Trophoblast cell (in vitro differentiated cells and primary cell): ENCODE results near the gene CDO1.

Source experiments
- DNase-seq, 2 donors: peaks; one replicate each; pipeline ENCODE4 v3.0.0-alpha.2; 2016
- H2AFZ ChIP-seq: 2 replicates; pipeline ENCODE4 v1.6.1; 2013; ENCODE audit warnings: low read length, moderate library complexity, mild to moderate bottlenecking; ENCODE audit not compliant: insufficient read depth, poor library complexity
- H2AK5ac ChIP-seq: 2 replicates; pipeline ENCODE4 v1.6.1; 2013; ENCODE audit warnings: mild to moderate bottlenecking, low read length
- H2BK120ac ChIP-seq: 2 replicates; pipeline ENCODE4 v1.6.1; 2013; ENCODE audit warnings: low read length, mild to moderate bottlenecking, moderate library complexity; ENCODE audit not compliant: insufficient read depth, poor library complexity
- H2BK12ac ChIP-seq: 2 replicates; pipeline ENCODE4 v1.6.1; 2013; ENCODE audit warnings: mild to moderate bottlenecking, low read length, moderate library complexity
- H2BK5ac ChIP-seq: 2 replicates; pipeline ENCODE4 v1.6.1; 2013; ENCODE audit warnings: low read length, low read depth, moderate library complexity, mild to moderate bottlenecking; ENCODE audit not compliant: poor library complexity
- H3K14ac ChIP-seq: 2 replicates; pipeline ENCODE4 v1.6.1; 2013; ENCODE audit warnings: mild to moderate bottlenecking, low read length
- H3K18ac ChIP-seq: 2 replicates; pipeline ENCODE4 v1.6.1; 2013; ENCODE audit warnings: mild to moderate bottlenecking, low read length
- H3K23ac ChIP-seq: 2 replicates; pipeline ENCODE4 v1.6.1; 2013; ENCODE audit warnings: low read length
- H3K27ac ChIP-seq: 2 replicates; pipeline ENCODE4 v1.5.1; 2013; ENCODE audit warnings: low read depth, mild to moderate bottlenecking, inconsistent platforms, low read length, moderate library complexity
- H3K27me3 ChIP-seq: 2 replicates; pipeline ENCODE4 v1.6.1; 2013; ENCODE audit warnings: inconsistent platforms, mild to moderate bottlenecking, low read length, moderate library complexity; ENCODE audit not compliant: insufficient read depth
- H3K36me3 ChIP-seq, 2 experiments: 1 replicate in 1 of 2; 2 replicates in 1 of 2; pipeline ENCODE4 v1.6.1; 2013; ENCODE audit warnings: low read length in 2 of 2, mild to moderate bottlenecking in 2 of 2, moderate library complexity in 1 of 2; ENCODE audit not compliant: insufficient read depth in 2 of 2, control insufficient read depth in 1 of 2
- H3K4ac ChIP-seq: 2 replicates; pipeline ENCODE4 v1.6.1; 2013; ENCODE audit warnings: low read depth, mild to moderate bottlenecking, low read length, moderate library complexity
- H3K4me1 ChIP-seq, 2 experiments: 1 replicate in 1 of 2; 2 replicates in 1 of 2; pipeline ENCODE4 v1.6.1; 2013; ENCODE audit warnings: low read length in 2 of 2, mild to moderate bottlenecking in 2 of 2, moderate library complexity in 1 of 2; ENCODE audit not compliant: insufficient read depth in 2 of 2, control insufficient read depth in 1 of 2
- H3K4me2 ChIP-seq: 2 replicates; pipeline ENCODE4 v1.6.1; 2013; ENCODE audit warnings: inconsistent platforms, mild to moderate bottlenecking, low read length, moderate library complexity
- H3K4me3 ChIP-seq: 2 replicates; pipeline ENCODE4 v1.5.1; 2013; ENCODE audit warnings: mild to moderate bottlenecking, low read depth, low read length, inconsistent platforms
- H3K79me1 ChIP-seq: one replicate; pipeline ENCODE4 v1.6.1; 2013; ENCODE audit warnings: low read length
- H3K79me2 ChIP-seq: 2 replicates; pipeline ENCODE4 v1.6.1; 2013; ENCODE audit warnings: low read length, mild to moderate bottlenecking; ENCODE audit not compliant: control insufficient read depth, insufficient read depth, poor library complexity
- H3K9ac ChIP-seq: 2 replicates; pipeline ENCODE4 v1.6.1; 2013; ENCODE audit warnings: mild to moderate bottlenecking, low read length
- H3K9me3 ChIP-seq: 2 replicates; pipeline ENCODE4 v1.6.1; 2013; ENCODE audit warnings: low read depth, mild to moderate bottlenecking, control low read depth, inconsistent platforms, low read length; ENCODE audit not compliant: insufficient read depth
- H4K12ac ChIP-seq: 2 replicates; pipeline ENCODE4 v1.6.1; 2013; ENCODE audit warnings: low read depth, mild to moderate bottlenecking, low read length, moderate library complexity
- H4K8ac ChIP-seq: 2 replicates; pipeline ENCODE4 v1.6.1; 2013; ENCODE audit warnings: low read depth, mild to moderate bottlenecking, low read length, moderate library complexity
- H4K91ac ChIP-seq: one replicate; pipeline ENCODE4 v1.6.1; 2013; ENCODE audit warnings: low read depth, mild to moderate bottlenecking, low read length, moderate library complexity
- WGBS: extraction: QIAGEN DNeasy Blood & Tissue Kit; methylation state at CpG from one replicate; pipeline ENCODE4 v1.1.7; 2013; ENCODE audit warnings: missing lambda C conversion rate; ENCODE audit not compliant: insufficient read length, insufficient coverage; ENCODE audit errors: extremely low coverage; 5-methylcytosine and 5-hydroxymethylcytosine counted together

CDO1 gene

DNA sequence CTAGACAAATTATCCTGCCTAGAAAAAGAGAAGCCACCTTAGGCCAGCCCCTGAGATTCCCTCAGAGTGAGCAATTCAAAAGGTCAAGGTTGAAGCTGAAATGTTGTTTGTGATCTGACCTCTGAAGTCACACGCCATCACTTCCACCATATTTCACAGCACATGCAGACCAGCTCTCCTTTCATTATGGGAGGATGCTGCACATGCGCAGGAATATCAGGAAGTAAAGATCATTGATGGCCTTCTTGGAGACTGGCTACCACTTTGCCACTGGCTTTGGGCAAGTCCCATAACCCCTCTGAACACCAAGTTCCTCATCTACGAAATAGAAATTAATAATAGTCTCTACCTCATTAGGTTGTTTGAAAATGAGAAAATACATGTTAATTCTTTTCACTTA is 39.5 kb downstream of the CDO1 start:
- H3K18ac ChIP-seq = no peak overlapping the region
- H3K14ac ChIP-seq = no peak overlapping the region
- no peak overlapping the region for H3K9ac ChIP-seq
- no peak overlapping the region for H2BK120ac ChIP-seq
- H2BK5ac ChIP-seq = no peak overlapping the region
- no peak for DNase-seq
- H2BK12ac ChIP-seq = no peak overlapping the region
- H3K4me2 ChIP-seq = no peak overlapping the region
- no peak overlapping the region for H3K4me3 ChIP-seq
- no peaks in the 10 kb centered on the region for H3K9me3 ChIP-seq
- whole genome bisulfite sequencing = no CpG with 5 or more reads among the region's 3 CpGs
- no peak overlapping the region for H3K27ac ChIP-seq
- H3K23ac ChIP-seq = no peak overlapping the region
- H3K79me2 ChIP-seq = no peaks in the 10 kb centered on the region
- no peak overlapping the region for H4K12ac ChIP-seq
- no peak overlapping the region for H2AK5ac ChIP-seq
- no peaks in the 10 kb centered on the region for H3K36me3 ChIP-seq
- H4K91ac ChIP-seq = no peak overlapping the region
- H2AFZ ChIP-seq = no peak overlapping the region
- no peaks in the 10 kb centered on the region for H3K4me1 ChIP-seq
- H4K8ac ChIP-seq = no peak overlapping the region
- H3K4ac ChIP-seq = no peak overlapping the region
- H3K27me3 ChIP-seq = no peaks in the 10 kb centered on the region
- no peaks in the 10 kb centered on the region for H3K79me1 ChIP-seq

DNA sequence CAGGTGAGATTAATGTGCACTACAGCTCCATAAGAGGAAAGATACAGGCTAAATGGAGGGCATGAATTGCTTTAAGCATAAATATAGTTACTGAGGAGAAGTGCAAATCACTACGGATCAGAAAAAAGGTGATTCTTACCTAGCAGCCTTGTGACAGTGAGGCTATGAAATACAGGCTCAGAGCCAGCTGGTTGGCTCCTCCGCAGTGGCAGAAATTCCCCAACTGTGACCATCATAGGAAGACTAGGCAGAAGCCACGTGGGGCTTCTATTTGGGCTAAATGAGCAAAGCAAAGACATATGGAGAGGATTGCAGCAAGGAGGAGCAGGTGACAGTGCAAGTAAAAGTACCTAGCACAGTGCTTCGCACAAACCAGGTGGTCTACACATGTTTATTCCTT is 40.5 kb downstream of the CDO1 start:
- no peak overlapping the region for H3K9ac ChIP-seq
- H3K79me1 ChIP-seq = no peaks in the 10 kb centered on the region
- no peak overlapping the region for H2BK120ac ChIP-seq
- H3K14ac ChIP-seq = no peak overlapping the region
- H3K9me3 ChIP-seq = no peaks in the 10 kb centered on the region
- no peak overlapping the region for H2BK12ac ChIP-seq
- no peak overlapping the region for H3K4me3 ChIP-seq
- H3K36me3 ChIP-seq = no peaks in the 10 kb centered on the region
- H4K8ac ChIP-seq = no peak overlapping the region
- no peak overlapping the region for H3K4ac ChIP-seq
- no peak overlapping the region for H2BK5ac ChIP-seq
- no peak overlapping the region for H2AFZ ChIP-seq
- WGBS = no CpG with 5 or more reads among the region's 4 CpGs
- H3K4me1 ChIP-seq = no peaks in the 10 kb centered on the region
- no peaks in the 10 kb centered on the region for H3K79me2 ChIP-seq
- H4K12ac ChIP-seq = no peak overlapping the region
- H3K18ac ChIP-seq = no peak overlapping the region
- DNase-seq = no peak
- H3K27ac ChIP-seq = no peak overlapping the region
- H4K91ac ChIP-seq = no peak overlapping the region
- H3K27me3 ChIP-seq = no peaks in the 10 kb centered on the region
- no peak overlapping the region for H2AK5ac ChIP-seq
- H3K23ac ChIP-seq = no peak overlapping the region
- H3K4me2 ChIP-seq = no peak overlapping the region

DNA sequence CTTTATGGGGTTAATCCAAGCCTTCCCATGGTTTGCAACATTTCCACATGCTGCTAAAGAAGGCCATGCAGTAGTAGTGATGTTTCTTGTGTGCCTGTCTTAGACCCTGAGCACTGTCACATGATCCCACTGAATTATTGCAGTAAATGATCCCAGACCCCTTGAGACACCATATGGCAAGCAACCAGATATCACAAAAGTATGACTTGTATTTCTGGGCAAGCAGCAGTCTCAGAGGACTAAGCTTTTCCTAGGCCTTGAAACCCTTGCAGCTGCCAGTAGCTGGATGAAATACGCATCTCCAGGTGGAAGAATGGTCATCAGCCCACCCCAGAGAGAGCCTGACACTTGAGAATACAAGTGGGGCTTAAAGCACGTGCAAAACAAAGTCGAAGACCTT is 41.8 kb downstream of the CDO1 start:
- no peak overlapping the region for H2BK120ac ChIP-seq
- no peak overlapping the region for H3K14ac ChIP-seq
- no peak for DNase-seq
- no peak overlapping the region for H3K27ac ChIP-seq
- H3K79me1 ChIP-seq = no peaks in the 10 kb centered on the region
- H2AK5ac ChIP-seq = no peak overlapping the region
- H3K4me2 ChIP-seq = no peak overlapping the region
- H3K9ac ChIP-seq = no peak overlapping the region
- H2BK5ac ChIP-seq = no peak overlapping the region
- H3K4me3 ChIP-seq = no peak overlapping the region
- no peaks in the 10 kb centered on the region for H3K79me2 ChIP-seq
- no peaks in the 10 kb centered on the region for H3K4me1 ChIP-seq
- no peak overlapping the region for H2BK12ac ChIP-seq
- H3K36me3 ChIP-seq = no peaks in the 10 kb centered on the region
- no peak overlapping the region for H4K8ac ChIP-seq
- H3K23ac ChIP-seq = peak overlapping the region; percentile 33
- no peak overlapping the region for H2AFZ ChIP-seq
- no CpG with 5 or more reads among the region's 3 CpGs for WGBS
- H4K12ac ChIP-seq = no peak overlapping the region
- no peaks in the 10 kb centered on the region for H3K9me3 ChIP-seq
- H4K91ac ChIP-seq = no peak overlapping the region
- H3K4ac ChIP-seq = no peak overlapping the region
- no peak overlapping the region for H3K18ac ChIP-seq
- H3K27me3 ChIP-seq = no peaks in the 10 kb centered on the region

DNA sequence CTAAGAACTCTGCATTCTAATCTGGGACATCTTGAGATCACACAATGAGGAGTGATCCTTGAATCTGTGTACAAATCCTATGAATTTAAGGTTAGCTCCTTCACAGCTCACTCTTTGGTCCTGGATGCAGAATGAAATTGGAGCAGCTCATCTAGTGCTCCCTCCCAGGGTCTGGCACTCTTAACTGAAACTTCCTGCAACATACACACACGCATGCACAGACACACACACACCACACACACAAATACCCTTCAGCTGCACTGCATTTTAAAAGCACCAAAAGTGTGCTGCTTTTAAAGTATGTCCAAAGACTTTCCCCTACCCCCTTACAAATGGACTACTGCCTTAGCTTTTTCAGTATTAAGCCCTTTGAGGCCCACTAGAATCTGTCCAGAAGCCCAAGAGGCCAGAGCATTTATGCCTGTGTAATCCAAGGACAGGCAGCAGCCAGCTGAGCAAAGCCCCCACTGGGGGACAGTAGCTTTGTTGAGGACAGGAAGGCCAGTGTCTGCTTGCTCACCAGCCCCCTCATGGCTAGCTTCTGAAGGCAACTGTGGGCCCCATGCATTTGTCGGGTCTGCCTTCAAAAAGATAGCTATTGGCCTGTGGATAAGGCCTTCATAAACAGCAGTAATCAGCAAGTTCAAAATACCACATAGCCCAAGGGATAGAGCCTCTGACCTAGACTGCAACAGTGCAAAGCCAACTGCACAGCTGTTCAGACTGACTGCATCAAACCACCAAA is 43.6 kb downstream of the CDO1 start:
- H4K8ac ChIP-seq = no peak overlapping the region
- H3K14ac ChIP-seq = no peak overlapping the region
- H3K27me3 ChIP-seq = no peaks in the 10 kb centered on the region
- H2AFZ ChIP-seq = no peak overlapping the region
- no peak overlapping the region for H3K4me2 ChIP-seq
- DNase-seq = no peak
- no peak overlapping the region for H2AK5ac ChIP-seq
- H2BK5ac ChIP-seq = no peak overlapping the region
- H3K9ac ChIP-seq = no peak overlapping the region
- no peaks in the 10 kb centered on the region for H3K4me1 ChIP-seq
- no peak overlapping the region for H4K12ac ChIP-seq
- no peak overlapping the region for H3K27ac ChIP-seq
- H3K23ac ChIP-seq = no peak overlapping the region
- H2BK12ac ChIP-seq = no peak overlapping the region
- H3K4me3 ChIP-seq = no peak overlapping the region
- H2BK120ac ChIP-seq = no peak overlapping the region
- WGBS = no CpG with 5 or more reads among the region's 2 CpGs
- no peaks in the 10 kb centered on the region for H3K36me3 ChIP-seq
- H3K79me2 ChIP-seq = no peaks in the 10 kb centered on the region
- no peak overlapping the region for H4K91ac ChIP-seq
- H3K18ac ChIP-seq = no peak overlapping the region
- H3K79me1 ChIP-seq = no peaks in the 10 kb centered on the region
- H3K4ac ChIP-seq = no peak overlapping the region
- no peaks in the 10 kb centered on the region for H3K9me3 ChIP-seq
